GM10266 (cell line): ENCODE measurements around the gene PDE9A.

Source experiments
- DNase-seq: peaks from one replicate; pipeline ENCODE4 v3.0.0; 2012; ENCODE audit errors: extremely low spot score
- TF ChIP-seq, protein P1 (sequence below): IDR thresholded peaks from 2 replicates; pipeline ENCODE4 v1.5.1; 2012; ENCODE audit warnings: mild to moderate bottlenecking, low read depth; ENCODE audit not compliant: control insufficient read depth, insufficient read depth; ENCODE audit errors: missing control alignments

PDE9A gene

GRCh38 chr21:42694751-42695696, 41.6 kb downstream of the PDE9A start:
- TF ChIP-seq, protein P1, sequence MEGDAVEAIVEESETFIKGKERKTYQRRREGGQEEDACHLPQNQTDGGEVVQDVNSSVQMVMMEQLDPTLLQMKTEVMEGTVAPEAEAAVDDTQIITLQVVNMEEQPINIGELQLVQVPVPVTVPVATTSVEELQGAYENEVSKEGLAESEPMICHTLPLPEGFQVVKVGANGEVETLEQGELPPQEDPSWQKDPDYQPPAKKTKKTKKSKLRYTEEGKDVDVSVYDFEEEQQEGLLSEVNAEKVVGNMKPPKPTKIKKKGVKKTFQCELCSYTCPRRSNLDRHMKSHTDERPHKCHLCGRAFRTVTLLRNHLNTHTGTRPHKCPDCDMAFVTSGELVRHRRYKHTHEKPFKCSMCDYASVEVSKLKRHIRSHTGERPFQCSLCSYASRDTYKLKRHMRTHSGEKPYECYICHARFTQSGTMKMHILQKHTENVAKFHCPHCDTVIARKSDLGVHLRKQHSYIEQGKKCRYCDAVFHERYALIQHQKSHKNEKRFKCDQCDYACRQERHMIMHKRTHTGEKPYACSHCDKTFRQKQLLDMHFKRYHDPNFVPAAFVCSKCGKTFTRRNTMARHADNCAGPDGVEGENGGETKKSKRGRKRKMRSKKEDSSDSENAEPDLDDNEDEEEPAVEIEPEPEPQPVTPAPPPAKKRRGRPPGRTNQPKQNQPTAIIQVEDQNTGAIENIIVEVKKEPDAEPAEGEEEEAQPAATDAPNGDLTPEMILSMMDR, result no peak
- no peak for DNase-seq

GRCh38 chr21:42695697-42696380, 42.4 kb downstream of the PDE9A start:
- TF ChIP-seq, protein P1, result no peak
- DNase-seq, result no peak

DNA sequence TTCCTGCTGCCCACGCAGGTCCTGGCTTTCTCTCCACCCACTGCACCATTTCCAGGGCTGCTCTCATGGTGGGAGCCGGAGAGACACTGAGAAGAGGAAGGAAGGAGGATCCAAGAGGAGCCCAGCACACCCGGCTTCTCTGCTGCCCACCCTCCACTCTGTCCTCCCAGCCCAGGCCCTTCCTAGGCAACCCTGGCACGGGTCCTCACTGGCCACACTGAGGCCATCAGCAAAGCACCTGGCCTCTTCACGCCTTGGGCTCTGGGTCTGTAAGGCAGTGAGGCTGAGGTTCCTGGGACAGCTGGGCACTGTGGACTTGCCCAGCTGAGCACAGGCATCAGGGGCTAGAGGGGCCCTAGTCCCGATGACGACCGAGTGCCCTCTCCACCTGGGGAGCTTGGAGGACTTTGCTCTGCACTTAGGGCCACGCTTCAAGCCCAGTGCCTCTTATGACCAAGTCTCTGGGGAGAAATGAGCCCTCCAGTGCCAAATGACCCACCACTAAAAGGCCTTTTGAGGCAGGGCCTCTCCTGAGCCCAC, 43.1 kb downstream of the PDE9A start:
- no peak for DNase-seq
- TF ChIP-seq, protein P1, result no peak

DNA sequence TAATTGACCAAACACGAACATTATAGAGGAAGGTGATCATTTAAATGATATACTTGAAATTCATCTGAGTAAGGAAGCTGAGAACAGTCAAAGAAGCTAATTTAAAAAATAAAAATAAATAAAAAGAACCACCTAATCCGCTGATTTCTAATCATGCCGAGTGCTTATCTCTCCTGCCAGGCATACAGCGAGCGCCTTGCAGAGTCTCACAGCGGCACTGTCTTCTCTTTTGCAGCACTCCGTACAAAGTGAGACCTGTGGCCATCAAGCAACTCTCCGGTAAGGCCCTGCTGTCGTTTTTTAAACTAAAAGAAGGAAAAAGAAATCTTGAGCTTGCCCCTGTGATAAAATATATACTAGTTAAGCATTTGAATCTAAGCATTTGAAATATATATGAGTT, 45.3 kb downstream of the PDE9A start:
- TF ChIP-seq, protein P1, result no peak
- DNase-seq, result no peak

GRCh38 chr21:42699196-42699595, 45.8 kb downstream of the PDE9A start:
- no peak for DNase-seq
- TF ChIP-seq, protein P1, result no peak

- no peak for DNase-seq
- TF ChIP-seq, protein P1, result no peak
These were observed 48.5 kb downstream of the PDE9A start for GRCh38 chr21:42701706-42702456.
